SK-N-SH (cell line): ENCODE data around the gene MYOCD. TPM values are rescaled to one million over a fixed set of nuclear protein-coding genes. Genes with fewer than 3 reads are reported as not detected.
"Not testable (repeated sequence)": the region's sequence is repeated elsewhere in the genome, so short reads cannot be mapped to it uniquely, and the experiment has no call there.

Source experiments
- CTCF ChIA-PET: fragments of 300-600, 350-600 bp; formaldehyde crosslinking; extraction: SDS; loops from one replicate; lab custom pipeline; 2021; lab: Yijun Ruan, JAX
- POLR2A ChIA-PET: fragments of 350-600 bp; sonication (Branson Sonifier 250); formaldehyde crosslinking; extraction: SDS; loops from one replicate; lab custom pipeline; 2020; ENCODE audit warnings: antibody characterized with exemption, inconsistent platforms; lab: Yijun Ruan, JAX
- DNase-seq: peaks from one replicate; pipeline ENCODE4 v3.0.0; 2012
- H2AFZ ChIP-seq: fragments of 200-600 bp; sonication (generic); 2 replicates; pipeline ENCODE4 v1.8.1; 2016; ENCODE audit warnings: antibody characterized with exemption, mild to moderate bottlenecking, low read depth
- H3F3A ChIP-seq: fragments of 200-600 bp; sonication (generic); replicated peaks from 2 replicates; pipeline ENCODE3; 2016; ENCODE audit warnings: antibody characterized with exemption, mild to moderate bottlenecking; ENCODE audit not compliant: insufficient read depth
- H3K27ac ChIP-seq, 2 experiments: fragments of 200-500 bp in 1 of 2; fragments of 200-600 bp in 1 of 2; sonication (Bioruptor generic) in 1 of 2; sonication (generic), shearing (Covaris generic) in 1 of 2; 2 replicates each; pipeline versions ENCODE4 v1.5.1 to v1.6.1; 2014 to 2016; ENCODE audit warnings: low read depth in 2 of 2, inconsistent platforms in 1 of 2, low read length in 1 of 2, mild to moderate bottlenecking in 1 of 2, mixed read lengths in 1 of 2
- H3K27me3 ChIP-seq: fragments of 200-600 bp; sonication (generic), shearing (Covaris generic); 2 replicates; pipeline ENCODE4 v1.6.1; 2016; ENCODE audit warnings: mixed run types; ENCODE audit not compliant: insufficient read depth
- H3K36me3 ChIP-seq, 2 experiments: fragments of 200-500 bp in 1 of 2; fragments of 200-600 bp in 1 of 2; sonication (Bioruptor generic) in 1 of 2; sonication (generic) in 1 of 2; replicated peaks in 1 of 2; 2 replicates each; pipeline versions ENCODE3 to v1.5.1; 2014 to 2016; ENCODE audit warnings: low read length in 1 of 2, mild to moderate bottlenecking in 1 of 2; ENCODE audit not compliant: insufficient read depth in 2 of 2, control insufficient read depth in 1 of 2
- H3K4me1 ChIP-seq, 2 experiments: fragments of 200-500 bp in 1 of 2; fragments of 200-600 bp in 1 of 2; sonication (Bioruptor generic) in 1 of 2; sonication (generic), shearing (Covaris generic) in 1 of 2; 2 replicates each; pipeline versions ENCODE4 v1.5.1 to v1.6.1; 2014 to 2016; ENCODE audit warnings: low read depth in 1 of 2, low read length in 1 of 2, mixed run types in 1 of 2; ENCODE audit not compliant: insufficient read depth in 2 of 2, control insufficient read depth in 1 of 2
- H3K4me2 ChIP-seq: fragments of 200-600 bp; sonication (generic), shearing (Covaris generic); 2 replicates; pipeline ENCODE4 v1.6.1; 2017; ENCODE audit warnings: mixed run types
- H3K4me3 ChIP-seq, 2 experiments: fragments of 200-500 bp in 1 of 2; fragments of 200-600 bp in 1 of 2; sonication (Bioruptor generic) in 1 of 2; sonication (generic), shearing (Covaris generic) in 1 of 2; 2 replicates each; pipeline versions ENCODE4 v1.5.1 to v1.8.1; 2014 to 2016; ENCODE audit warnings: low read depth in 2 of 2, inconsistent platforms in 1 of 2, low read length in 1 of 2, mild to moderate bottlenecking in 1 of 2, mixed read lengths in 1 of 2, moderate library complexity in 1 of 2
- H3K79me2 ChIP-seq: fragments of 200-600 bp; sonication (generic); 2 replicates; pipeline ENCODE4 v1.8.1; 2017; ENCODE audit warnings: mild to moderate bottlenecking; ENCODE audit not compliant: insufficient read depth
- H3K9ac ChIP-seq: fragments of 200-600 bp; sonication (generic); 2 replicates; pipeline ENCODE4 v1.6.1; 2017; ENCODE audit warnings: mixed run types
- H3K9me2 ChIP-seq: fragments of 200-600 bp; sonication (generic); 2 replicates; pipeline ENCODE4 v1.6.1; 2017; ENCODE audit warnings: mixed run types
- H3K9me3 ChIP-seq: fragments of 200-600 bp; sonication (generic); 2 replicates; pipeline ENCODE4 v1.6.1; 2017; ENCODE audit warnings: mixed run types, mild to moderate bottlenecking, moderate library complexity
- H4K20me1 ChIP-seq: fragments of 200-600 bp; sonication (generic); 2 replicates; pipeline ENCODE4 v1.6.1; 2017; ENCODE audit warnings: mild to moderate bottlenecking, mixed run types; ENCODE audit not compliant: insufficient read depth
- JUND ChIP-seq: IDR thresholded peaks from 2 replicates; pipeline ENCODE4 v1.4.0; 2012
- NFIC ChIP-seq: IDR thresholded peaks from 2 replicates; pipeline ENCODE4 v1.4.0; 2012; ENCODE audit warnings: borderline replicate concordance
- NRF1 ChIP-seq: IDR thresholded peaks from 2 replicates; pipeline ENCODE4 v1.6.1; 2012; ENCODE audit warnings: low read depth, mild to moderate bottlenecking, low read length
- RFX5 ChIP-seq: IDR thresholded peaks from 2 replicates; pipeline ENCODE4 v1.6.1; 2012; ENCODE audit warnings: mild to moderate bottlenecking, improper control_type of control experiment, low read length
- RXRA ChIP-seq: IDR thresholded peaks from 2 replicates; pipeline ENCODE4 v1.4.0; 2012; ENCODE audit warnings: low read depth, mild to moderate bottlenecking, borderline replicate concordance
- YY1 ChIP-seq: IDR thresholded peaks from 2 replicates; pipeline ENCODE4 v1.4.0; 2012; ENCODE audit warnings: low read depth, mild to moderate bottlenecking
- WGBS: methylation state at CpG from one replicate; pipeline ENCODE4 v1.1.6; 2017; ENCODE audit warnings: low lambda C conversion rate; 5-methylcytosine and 5-hydroxymethylcytosine counted together
- polyA plus RNA-seq, 3 experiments: library from polyadenylated mRNA; depleted of rRNA; stranded (reverse); fragments of >200 nt; gene quantifications; 2 replicates each; pipeline ENCODE4 v1.2.3, GENCODE V29; 2012
- TF ChIP-seq, protein P1 (sequence below): fragments of 200-600 bp; sonication (generic); IDR thresholded peaks from 2 replicates; pipeline ENCODE4 v1.6.1; 2017; ENCODE audit warnings: antibody characterized with exemption, mild to moderate bottlenecking, moderate library complexity

MYOCD gene
- polyA plus RNA-seq, 1 of the 3 experiments (the other 2 are of a cell fraction), result not detected

- Histone ChIP-seq H3K79me2 (no peaks in the 10 kb centered on the region), H3K36me3 (no peaks in the 10 kb centered on the region), H3K9me3 (no peaks in the 10 kb centered on the region), H3K4me1 (no peaks in the 10 kb centered on the region), H3K4me2 (no peak overlapping the region), H4K20me1 (no peaks in the 10 kb centered on the region), H2AFZ (no peak overlapping the region), H3K9ac (no peak overlapping the region), H3K4me3 (no peak overlapping the region; a peak in 1 of 4 replicates), H3K27ac (no peak overlapping the region), H3F3A (peaks cover 11% of the 10 kb centered on the region), H3K27me3 (peaks cover 10% of the 10 kb centered on the region; the same call in 1 of the 2 replicates), H3K9me2 (no peaks in the 10 kb centered on the region)
- CTCF ChIA-PET, result interaction anchor here (0.7 kb wide), 1 partner anchor 372 kb away, joined by 3 read pairs; no protein-coding TSS in a partner anchor
- POLR2A ChIA-PET, result no interaction called here
- TF ChIP-seq YY1, result no peak
- no peak for TF ChIP-seq NFIC
- 29% methylated on average over 6 of the region's 6 CpGs for WGBS
- DNase-seq, result no peak
Observed at GRCh38 chr17:12631076-12631475, 34.6 kb upstream of the MYOCD start.

DNA sequence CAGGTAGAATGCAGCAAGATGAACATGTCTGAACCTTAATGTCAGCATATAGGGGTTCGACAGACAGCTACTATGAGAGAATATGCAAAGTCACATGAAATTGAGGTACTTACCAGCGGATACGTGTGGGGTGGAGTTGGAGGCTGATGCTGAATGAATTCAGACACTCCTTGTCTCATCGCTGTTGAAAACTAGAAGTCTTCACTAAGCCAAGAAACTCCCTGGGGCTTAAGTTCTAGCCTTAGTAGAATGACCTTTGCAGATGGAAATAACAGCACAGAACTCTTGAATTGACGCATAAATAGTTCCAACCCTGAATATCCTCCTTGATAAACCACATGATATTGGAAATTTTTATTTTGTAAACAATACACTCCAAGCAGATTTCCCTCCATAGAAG is 32.9 kb upstream of the MYOCD start:
- no peaks in the 10 kb centered on the region for H3K79me2 ChIP-seq
- WGBS, result 27% methylated on average over 5 of the region's 5 CpGs
- H3K4me2 ChIP-seq, result no peak overlapping the region
- CTCF ChIA-PET, result no interaction called here
- no peaks in the 10 kb centered on the region for H3K4me1 ChIP-seq
- no peaks in the 10 kb centered on the region for H3K9me3 ChIP-seq
- peaks cover 8% of the 10 kb centered on the region for H3F3A ChIP-seq
- no peak for DNase-seq
- no peaks in the 10 kb centered on the region for H3K9me2 ChIP-seq
- TF ChIP-seq RXRA (no peak), NRF1 (no peak)
- H4K20me1 ChIP-seq, result no peaks in the 10 kb centered on the region
- peaks cover 10% of the 10 kb centered on the region; the same call in 1 of the 2 replicates for H3K27me3 ChIP-seq
- H3K9ac ChIP-seq, result no peak overlapping the region
- no peak overlapping the region for H2AFZ ChIP-seq
- H3K4me3 ChIP-seq, result no peak overlapping the region
- no peak overlapping the region for H3K27ac ChIP-seq
- H3K36me3 ChIP-seq, result no peaks in the 10 kb centered on the region
- POLR2A ChIA-PET, result no interaction called here

GRCh38 chr17:12634789-12635414 is 30.8 kb upstream of the MYOCD start:
- no peak overlapping the region for H3K9ac ChIP-seq
- no peak overlapping the region for H3K27ac ChIP-seq
- no peak for TF ChIP-seq RFX5
- TF ChIP-seq, protein P1, sequence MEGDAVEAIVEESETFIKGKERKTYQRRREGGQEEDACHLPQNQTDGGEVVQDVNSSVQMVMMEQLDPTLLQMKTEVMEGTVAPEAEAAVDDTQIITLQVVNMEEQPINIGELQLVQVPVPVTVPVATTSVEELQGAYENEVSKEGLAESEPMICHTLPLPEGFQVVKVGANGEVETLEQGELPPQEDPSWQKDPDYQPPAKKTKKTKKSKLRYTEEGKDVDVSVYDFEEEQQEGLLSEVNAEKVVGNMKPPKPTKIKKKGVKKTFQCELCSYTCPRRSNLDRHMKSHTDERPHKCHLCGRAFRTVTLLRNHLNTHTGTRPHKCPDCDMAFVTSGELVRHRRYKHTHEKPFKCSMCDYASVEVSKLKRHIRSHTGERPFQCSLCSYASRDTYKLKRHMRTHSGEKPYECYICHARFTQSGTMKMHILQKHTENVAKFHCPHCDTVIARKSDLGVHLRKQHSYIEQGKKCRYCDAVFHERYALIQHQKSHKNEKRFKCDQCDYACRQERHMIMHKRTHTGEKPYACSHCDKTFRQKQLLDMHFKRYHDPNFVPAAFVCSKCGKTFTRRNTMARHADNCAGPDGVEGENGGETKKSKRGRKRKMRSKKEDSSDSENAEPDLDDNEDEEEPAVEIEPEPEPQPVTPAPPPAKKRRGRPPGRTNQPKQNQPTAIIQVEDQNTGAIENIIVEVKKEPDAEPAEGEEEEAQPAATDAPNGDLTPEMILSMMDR, result no peak
- no peak for TF ChIP-seq JUND
- no peak overlapping the region for H2AFZ ChIP-seq
- ChIA-PET POLR2A (no interaction called here), CTCF (no interaction called here)
- H4K20me1 ChIP-seq, result no peaks in the 10 kb centered on the region
- DNase-seq, result no peak
- no peaks in the 10 kb centered on the region for H3K4me1 ChIP-seq
- no peak overlapping the region for H3K4me3 ChIP-seq
- no peaks in the 10 kb centered on the region for H3K79me2 ChIP-seq
- H3K9me3 ChIP-seq, result no peaks in the 10 kb centered on the region
- WGBS, result 16% methylated on average over 11 of the region's 11 CpGs
- H3K4me2 ChIP-seq, result no peak overlapping the region
- H3K36me3 ChIP-seq, result no peaks in the 10 kb centered on the region
- H3K27me3 ChIP-seq, result peaks cover 10% of the 10 kb centered on the region; the same call in 1 of the 2 replicates
- H3K9me2 ChIP-seq, result no peaks in the 10 kb centered on the region
- peaks cover 4% of the 10 kb centered on the region for H3F3A ChIP-seq

DNA sequence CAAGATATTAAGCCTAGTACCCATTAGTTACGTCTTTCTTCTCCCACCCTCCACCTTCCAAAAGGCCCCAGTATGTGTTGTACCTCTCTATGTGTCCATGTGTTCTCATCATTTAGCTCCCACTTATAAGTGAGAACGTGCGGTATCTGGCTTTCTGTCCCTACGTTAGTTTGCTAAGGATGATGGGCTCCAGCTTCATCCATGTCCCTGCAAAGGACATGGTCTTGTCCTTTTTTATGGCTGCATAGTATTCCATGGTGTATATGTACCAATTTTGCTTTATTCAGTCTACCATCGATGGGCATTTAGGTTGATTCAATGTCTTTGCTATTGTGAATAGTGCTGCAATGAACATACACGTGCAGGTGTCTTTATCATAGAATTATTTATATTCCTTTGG is 29.7 kb upstream of the MYOCD start:
- H3K27me3 ChIP-seq, DNase-seq, H3K4me2 ChIP-seq, H3K4me3 ChIP-seq, H3K36me3 ChIP-seq, H3F3A ChIP-seq, H3K9ac ChIP-seq, H4K20me1 ChIP-seq, H3K9me2 ChIP-seq, H3K9me3 ChIP-seq, H2AFZ ChIP-seq, H3K27ac ChIP-seq, H3K79me2 ChIP-seq, H3K4me1 ChIP-seq, CTCF ChIA-PET, POLR2A ChIA-PET: not testable (repeated sequence)
- WGBS, result 22% methylated on average over 6 of the region's 6 CpGs
